GM12864 (cell line): ENCODE data around the gene ZDHHC13.

Experiments
- DNase-seq: peaks from one replicate; pipeline ENCODE4 v3.0.0-alpha.2; 2011; ENCODE audit warnings: low read depth
- H3K4me3 ChIP-seq: 2 replicates; pipeline ENCODE4 v1.5.1; 2011; ENCODE audit warnings: mild to moderate bottlenecking, low read depth, low read length, control low read depth
- CTCF ChIP-seq: IDR thresholded peaks from 2 replicates; pipeline ENCODE4 v1.5.1; 2011; ENCODE audit warnings: low read depth, mild to moderate bottlenecking, moderate library complexity, low read length, control low read depth, inconsistent platforms; ENCODE audit errors: missing control alignments

The ZDHHC13 gene, protein sequence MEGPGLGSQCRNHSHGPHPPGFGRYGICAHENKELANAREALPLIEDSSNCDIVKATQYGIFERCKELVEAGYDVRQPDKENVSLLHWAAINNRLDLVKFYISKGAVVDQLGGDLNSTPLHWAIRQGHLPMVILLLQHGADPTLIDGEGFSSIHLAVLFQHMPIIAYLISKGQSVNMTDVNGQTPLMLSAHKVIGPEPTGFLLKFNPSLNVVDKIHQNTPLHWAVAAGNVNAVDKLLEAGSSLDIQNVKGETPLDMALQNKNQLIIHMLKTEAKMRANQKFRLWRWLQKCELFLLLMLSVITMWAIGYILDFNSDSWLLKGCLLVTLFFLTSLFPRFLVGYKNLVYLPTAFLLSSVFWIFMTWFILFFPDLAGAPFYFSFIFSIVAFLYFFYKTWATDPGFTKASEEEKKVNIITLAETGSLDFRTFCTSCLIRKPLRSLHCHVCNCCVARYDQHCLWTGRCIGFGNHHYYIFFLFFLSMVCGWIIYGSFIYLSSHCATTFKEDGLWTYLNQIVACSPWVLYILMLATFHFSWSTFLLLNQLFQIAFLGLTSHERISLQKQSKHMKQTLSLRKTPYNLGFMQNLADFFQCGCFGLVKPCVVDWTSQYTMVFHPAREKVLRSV

GRCh38 chr11:19116971-19117759 lies at the start of gene ZDHHC13:
Gene ZDHHC13, plus strand, starts transcription at chr11:19117168. Its CDS starts 82 bp downstream, at chr11:19117250.
- peak; percentile 87 for DNase-seq
- TF ChIP-seq CTCF, result peak; percentile 57
- H3K4me3 ChIP-seq, result peak within 1 kb of the TSS; percentile 85

- peak; percentile 96 for TF ChIP-seq CTCF
- H3K4me3 ChIP-seq, result peak overlapping the region; percentile 7; the same call in 1 of the 2 replicates
- DNase-seq, result peak; percentile 38
Observed at GRCh38 chr11:19071255-19071654, 45.7 kb upstream of the ZDHHC13 start.

- TF ChIP-seq CTCF, result no peak
- DNase-seq, result no peak
- no peak overlapping the region for H3K4me3 ChIP-seq
Observed at GRCh38 chr11:19072464-19072863, 44.5 kb upstream of the ZDHHC13 start.

- no peak for DNase-seq
- H3K4me3 ChIP-seq, result no peak overlapping the region
- TF ChIP-seq CTCF, result no peak
Observed at GRCh38 chr11:19073454-19074415, 43.2 kb upstream of the ZDHHC13 start.

DNA sequence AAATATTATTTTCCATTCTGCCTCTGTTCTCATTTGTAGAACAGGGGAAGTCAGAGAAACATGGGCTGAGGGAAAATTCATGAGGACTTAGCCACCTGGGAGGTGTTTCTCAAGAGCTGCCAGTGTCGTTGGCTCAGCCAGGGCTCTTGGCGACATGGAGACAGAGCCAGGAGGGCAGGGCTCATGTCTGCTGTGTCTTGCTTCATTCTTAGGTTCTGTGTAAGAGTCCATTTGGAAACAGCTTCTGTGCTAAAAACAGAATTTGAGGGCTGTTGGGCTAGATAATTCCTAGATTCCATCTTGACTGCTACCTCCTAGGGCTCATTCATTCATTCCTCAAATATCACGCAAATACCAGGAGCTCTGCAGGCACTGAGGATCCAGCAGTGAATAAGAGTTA lies 41.3 kb upstream of the ZDHHC13 start:
- no peak for TF ChIP-seq CTCF
- DNase-seq, result no peak
- H3K4me3 ChIP-seq, result no peak overlapping the region
